ENCODE measurements around the gene CPTP. TPM values are rescaled to one million over a fixed set of nuclear protein-coding genes. Genes with fewer than 3 reads are reported as not detected.

Gene CPTP
- total RNA-seq, 1 experiment from 2014 or later: 52.2 TPM

- no peak for TF ChIP-seq SIN3A (IDR thresholded peaks at IDR 0.05; ENCODE audit: borderline replicate concordance, insufficient read depth, low read depth, low read length)
- TF ChIP-seq REST (IDR thresholded peaks at IDR 0.05; ENCODE audit: insufficient read depth in 1 of 2, low read depth in 2 of 2, low read length in 1 of 2): no peak
- no peak for TF ChIP-seq TCF7L2 (IDR thresholded peaks at IDR 0.05; ENCODE audit: low read depth, low read length)
- no peak for TF ChIP-seq CTCF (IDR thresholded peaks at IDR 0.05)
- no peak for TF ChIP-seq POLR2AphosphoS5 (IDR thresholded peaks at IDR 0.05; ENCODE audit: low read depth, low read length)
- Histone ChIP-seq H3K36me3 (ENCODE audit: control insufficient read depth, insufficient read depth, low read length) (no peaks in the 10 kb centered on the region; the same call in 1 of the 2 replicates), H3K4me1 (ENCODE audit: control insufficient read depth, insufficient read depth, low read length) (peaks cover 15% of the 10 kb centered on the region), H3K4me3 (ENCODE audit: low read depth in 2 of 2, low read length in 2 of 2) (no peak overlapping the region), H3K9me3 (ENCODE audit: control insufficient read depth, insufficient read depth, low read depth, low read length) (no peaks in the 10 kb centered on the region), H3K27me3 (ENCODE audit: control insufficient read depth, insufficient read depth, low read length) (no peaks in the 10 kb centered on the region), H3K27ac (ENCODE audit: low read length) (no peak overlapping the region)
- TSS peak; percentile 71 for BruUV-seq (replicated peaks)
- intact Hi-C loops (cut with micrococcal nuclease; ENCODE audit: unreplicated experiment) (no loop called here), in situ Hi-C loops (cut with HindIII; ENCODE audit: low pct_unique_long_range_greater_than_20kb, low sequenced_read_pairs) (no loop called here)
- CTCF ChIA-PET: no interaction called here
- DNase-seq (ENCODE audit: low read depth, low spot score) (no peak), ATAC-seq (no peak)
- POLR2A ChIA-PET: no interaction called here
Observed at GRCh38 chr1:1327291-1327690, 2.7 kb downstream of the CPTP start.

- H3K36me3 ChIP-seq (ENCODE audit: control insufficient read depth, insufficient read depth, low read length): no peaks in the 10 kb centered on the region; the same call in 1 of the 2 replicates
- H3K27me3 ChIP-seq (ENCODE audit: control insufficient read depth, insufficient read depth, low read length): no peaks in the 10 kb centered on the region
- TF ChIP-seq CTCF (IDR thresholded peaks at IDR 0.05) (no peak), REST (IDR thresholded peaks at IDR 0.05; ENCODE audit: insufficient read depth in 1 of 2, low read depth in 2 of 2, low read length in 1 of 2) (no peak), POLR2AphosphoS5 (IDR thresholded peaks at IDR 0.05; ENCODE audit: low read depth, low read length) (no peak), TCF7L2 (IDR thresholded peaks at IDR 0.05; ENCODE audit: low read depth, low read length) (no peak), SIN3A (IDR thresholded peaks at IDR 0.05; ENCODE audit: borderline replicate concordance, insufficient read depth, low read depth, low read length) (no peak)
- CTCF ChIA-PET: no interaction called here
- POLR2A ChIA-PET: no interaction called here
- H3K4me1 ChIP-seq (ENCODE audit: control insufficient read depth, insufficient read depth, low read length): peaks cover 10% of the 10 kb centered on the region; the same call in 1 of the 2 replicates
- DNase-seq (ENCODE audit: low read depth, low spot score): no peak
- no TSS peak for BruUV-seq (replicated peaks)
- no peak for ATAC-seq
- intact Hi-C loops (cut with micrococcal nuclease; ENCODE audit: unreplicated experiment): no loop called here
- H3K9me3 ChIP-seq (ENCODE audit: control insufficient read depth, insufficient read depth, low read depth, low read length): no peaks in the 10 kb centered on the region
- H3K27ac ChIP-seq (ENCODE audit: low read length): no peak overlapping the region
- in situ Hi-C loops (cut with HindIII; ENCODE audit: low pct_unique_long_range_greater_than_20kb, low sequenced_read_pairs): no loop called here
- no peak overlapping the region for H3K4me3 ChIP-seq (ENCODE audit: low read depth in 2 of 2, low read length in 2 of 2)
Observed at GRCh38 chr1:1328254-1328653, 3.7 kb downstream of the CPTP start.
